Peyer's patch (tissue), 4 donors: ENCODE data around the gene MAD1L1.

Experiments
- POLR2A ChIP-seq, 2 donors: fragments of 450-650 bp; IDR thresholded peaks; one replicate each; pipeline ENCODE4 v1.5.1; 2017; ENCODE audit warnings: antibody characterized with exemption in 2 of 2, mild to moderate bottlenecking in 2 of 2, moderate library complexity in 2 of 2
- TF ChIP-seq, protein P1 (sequence below), 6 experiments: fragments of 450-650 bp in 4 of 6; fragments of 200-600 bp in 2 of 6; sonication (generic) in 1 of 6; IDR thresholded peaks; one replicate each; pipeline ENCODE4 v1.5.1; 2017 to 2019; ENCODE audit warnings: antibody characterized with exemption in 6 of 6, mild to moderate bottlenecking in 3 of 6, moderate library complexity in 1 of 6

DNA sequence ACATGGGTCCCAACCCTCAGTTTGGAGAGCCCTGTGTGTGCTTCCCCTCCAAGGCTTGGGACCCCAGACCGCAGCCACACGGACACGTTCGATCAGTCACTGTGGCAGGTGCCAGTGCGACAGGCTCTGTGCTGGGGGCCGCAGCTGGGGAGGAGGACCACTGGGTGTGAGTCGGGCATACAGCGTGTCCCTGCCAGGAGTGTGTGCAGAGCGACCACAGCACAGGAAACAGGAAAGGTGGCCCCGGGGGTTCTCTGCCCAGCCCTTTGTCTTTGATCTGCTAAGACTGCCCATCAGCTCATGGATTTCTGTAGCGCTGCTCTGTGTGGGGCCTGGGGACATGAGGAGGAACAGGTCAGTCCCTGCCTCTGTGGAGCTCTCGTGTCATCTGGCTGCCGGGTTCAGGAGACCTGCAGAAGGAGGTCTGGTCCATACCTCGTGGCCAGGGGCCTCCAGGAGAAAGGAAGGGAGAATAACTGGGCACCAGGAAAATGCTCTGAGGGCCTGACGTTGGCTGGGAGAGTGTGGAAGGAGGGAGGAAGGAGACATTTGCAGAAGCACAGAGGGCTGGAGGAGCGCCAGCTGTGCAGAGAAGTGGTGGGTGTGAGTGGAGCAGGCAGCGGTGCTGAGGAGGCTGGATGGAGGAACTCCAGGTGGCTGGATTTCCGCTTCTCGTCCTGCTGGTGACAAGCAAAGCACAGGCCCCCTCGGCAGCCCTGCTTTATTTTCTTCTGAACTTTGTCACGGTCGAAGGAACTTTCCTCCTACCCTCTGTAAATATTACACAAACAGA, 13.3 kb upstream of the MAD1L1 start:
- no peak for TF ChIP-seq POLR2A (IDR thresholded peaks at IDR 0.05)
- TF ChIP-seq, protein P1, sequence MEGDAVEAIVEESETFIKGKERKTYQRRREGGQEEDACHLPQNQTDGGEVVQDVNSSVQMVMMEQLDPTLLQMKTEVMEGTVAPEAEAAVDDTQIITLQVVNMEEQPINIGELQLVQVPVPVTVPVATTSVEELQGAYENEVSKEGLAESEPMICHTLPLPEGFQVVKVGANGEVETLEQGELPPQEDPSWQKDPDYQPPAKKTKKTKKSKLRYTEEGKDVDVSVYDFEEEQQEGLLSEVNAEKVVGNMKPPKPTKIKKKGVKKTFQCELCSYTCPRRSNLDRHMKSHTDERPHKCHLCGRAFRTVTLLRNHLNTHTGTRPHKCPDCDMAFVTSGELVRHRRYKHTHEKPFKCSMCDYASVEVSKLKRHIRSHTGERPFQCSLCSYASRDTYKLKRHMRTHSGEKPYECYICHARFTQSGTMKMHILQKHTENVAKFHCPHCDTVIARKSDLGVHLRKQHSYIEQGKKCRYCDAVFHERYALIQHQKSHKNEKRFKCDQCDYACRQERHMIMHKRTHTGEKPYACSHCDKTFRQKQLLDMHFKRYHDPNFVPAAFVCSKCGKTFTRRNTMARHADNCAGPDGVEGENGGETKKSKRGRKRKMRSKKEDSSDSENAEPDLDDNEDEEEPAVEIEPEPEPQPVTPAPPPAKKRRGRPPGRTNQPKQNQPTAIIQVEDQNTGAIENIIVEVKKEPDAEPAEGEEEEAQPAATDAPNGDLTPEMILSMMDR (IDR thresholded peaks at IDR 0.05) = no peak
